ENCODE measurements around the gene VPS35.
"Not testable (repeated sequence)": the region's sequence is repeated elsewhere in the genome, so short reads cannot be mapped to it uniquely, and the experiment has no call there.

GRCh38 chr16:46624862-46625261, 64.1 kb downstream of the VPS35 start:
- TF ChIP-seq, protein P1, sequence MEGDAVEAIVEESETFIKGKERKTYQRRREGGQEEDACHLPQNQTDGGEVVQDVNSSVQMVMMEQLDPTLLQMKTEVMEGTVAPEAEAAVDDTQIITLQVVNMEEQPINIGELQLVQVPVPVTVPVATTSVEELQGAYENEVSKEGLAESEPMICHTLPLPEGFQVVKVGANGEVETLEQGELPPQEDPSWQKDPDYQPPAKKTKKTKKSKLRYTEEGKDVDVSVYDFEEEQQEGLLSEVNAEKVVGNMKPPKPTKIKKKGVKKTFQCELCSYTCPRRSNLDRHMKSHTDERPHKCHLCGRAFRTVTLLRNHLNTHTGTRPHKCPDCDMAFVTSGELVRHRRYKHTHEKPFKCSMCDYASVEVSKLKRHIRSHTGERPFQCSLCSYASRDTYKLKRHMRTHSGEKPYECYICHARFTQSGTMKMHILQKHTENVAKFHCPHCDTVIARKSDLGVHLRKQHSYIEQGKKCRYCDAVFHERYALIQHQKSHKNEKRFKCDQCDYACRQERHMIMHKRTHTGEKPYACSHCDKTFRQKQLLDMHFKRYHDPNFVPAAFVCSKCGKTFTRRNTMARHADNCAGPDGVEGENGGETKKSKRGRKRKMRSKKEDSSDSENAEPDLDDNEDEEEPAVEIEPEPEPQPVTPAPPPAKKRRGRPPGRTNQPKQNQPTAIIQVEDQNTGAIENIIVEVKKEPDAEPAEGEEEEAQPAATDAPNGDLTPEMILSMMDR (IDR thresholded peaks at IDR 0.05 in 2 of 3, conservative IDR thresholded peaks at IDR 0.05 in 1 of 3; ENCODE audit: control insufficient read depth in 2 of 3, extremely low read depth in 1 of 3, insufficient read depth in 1 of 3, low read depth in 3 of 3, low read length in 3 of 3) = not testable (repeated sequence)
- TF ChIP-seq POLR2A (IDR thresholded peaks at IDR 0.05; ENCODE audit: low read depth, low read length); TAF1 (IDR thresholded peaks at IDR 0.05; ENCODE audit: borderline replicate concordance, low read depth, low read length); ZBTB11 (CRISPR knock-in tag; IDR thresholded peaks at IDR 0.05); MAX (IDR thresholded peaks at IDR 0.05; ENCODE audit: low read depth, low read length): not testable (repeated sequence)

All from GM12878 (cell line).